ENCODE data around the gene RAB11FIP4.
A peak's percentile ranks its signal among the peaks of the same experiment; 100 is the strongest.

Gene RAB11FIP4

DNA sequence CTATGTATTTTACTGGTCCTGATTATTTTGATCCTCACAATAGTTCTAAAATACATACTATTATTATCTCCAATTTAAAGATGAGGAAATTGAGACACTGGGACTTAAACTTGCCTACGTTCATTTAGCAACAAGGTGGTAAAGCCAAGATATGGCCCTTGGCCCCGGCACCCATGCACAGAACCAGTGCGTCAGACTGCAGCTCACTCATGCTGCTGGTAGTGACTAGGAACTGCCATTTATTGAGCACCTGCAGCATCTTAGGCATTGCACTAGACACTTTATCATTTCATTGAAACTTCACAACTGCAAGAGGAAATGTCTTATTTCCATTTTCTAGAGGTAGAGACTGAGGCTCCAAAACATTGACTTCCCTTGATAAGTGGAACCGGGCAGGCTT is 93.3 kb downstream of the RAB11FIP4 start:
- DNase-seq (ENCODE audit: low read depth in 4 of 4, low spot score in 1 of 4): no peak

DNA sequence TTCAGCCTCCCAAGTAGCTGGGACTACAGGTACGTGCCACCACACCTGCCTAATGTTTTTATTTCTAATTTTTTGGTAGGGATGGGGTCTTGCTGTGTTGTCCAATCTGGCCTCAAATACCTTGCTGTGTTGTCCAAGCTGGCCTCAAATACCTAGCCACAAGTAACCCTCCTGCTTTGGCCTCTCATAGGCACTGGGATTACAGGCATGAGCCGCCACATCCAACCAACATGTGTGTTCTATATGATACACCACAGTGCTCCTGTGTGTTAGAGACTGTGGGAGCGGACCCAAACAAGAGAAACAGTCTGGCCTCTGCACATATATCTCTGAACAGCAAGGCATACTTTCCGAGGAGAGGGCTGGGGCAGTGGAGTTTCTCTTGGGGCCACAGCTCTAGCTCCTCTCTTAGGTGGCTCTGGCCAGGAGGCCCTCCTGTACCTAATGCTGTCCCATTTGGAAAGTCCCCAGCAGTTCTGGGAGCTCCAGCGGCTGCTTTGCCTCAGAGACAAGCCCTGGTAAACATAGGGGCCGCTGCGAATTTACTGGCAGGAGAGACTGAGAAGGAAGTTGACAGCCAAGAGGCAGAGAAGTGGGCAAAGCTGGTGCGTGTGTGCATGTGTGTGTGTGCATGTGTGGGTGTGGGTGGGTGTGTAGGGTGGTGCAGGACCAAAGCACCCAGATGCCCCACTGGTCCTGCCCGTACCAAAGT is 95.0 kb downstream of the RAB11FIP4 start:
- DNase-seq (ENCODE audit: low read depth in 4 of 4, low spot score in 1 of 4): no peak

DNA sequence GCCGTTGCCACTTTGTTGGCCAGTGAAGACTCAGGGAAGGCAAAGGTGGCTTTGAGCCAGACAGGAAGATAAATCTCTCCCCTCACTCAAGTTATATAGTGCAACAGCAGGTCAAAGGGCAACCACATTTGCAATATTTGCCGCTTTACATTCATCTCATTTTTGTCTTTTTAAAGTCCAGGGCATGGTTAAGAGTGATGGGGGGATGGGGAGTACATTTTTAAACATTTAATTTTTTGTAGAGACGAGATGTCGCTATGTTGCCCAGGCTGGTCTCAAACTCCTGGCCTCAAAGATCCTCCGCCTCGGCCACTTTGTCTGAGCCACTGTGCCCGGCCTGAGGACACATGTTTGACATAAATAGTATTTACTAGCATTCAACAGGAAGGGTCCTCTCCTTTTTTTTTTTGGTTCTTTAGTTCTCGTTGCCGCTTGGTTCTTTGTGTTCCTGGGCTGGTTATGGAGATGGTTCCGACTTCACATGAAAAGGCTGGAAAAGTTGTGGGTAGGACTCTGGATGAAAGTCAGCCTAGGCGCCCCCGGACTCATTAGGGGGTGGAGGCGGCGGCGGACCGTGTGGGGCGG is 95.7 kb downstream of the RAB11FIP4 start:
- DNase-seq (ENCODE audit: low read depth in 4 of 4, low spot score in 1 of 4): no peak

DNA sequence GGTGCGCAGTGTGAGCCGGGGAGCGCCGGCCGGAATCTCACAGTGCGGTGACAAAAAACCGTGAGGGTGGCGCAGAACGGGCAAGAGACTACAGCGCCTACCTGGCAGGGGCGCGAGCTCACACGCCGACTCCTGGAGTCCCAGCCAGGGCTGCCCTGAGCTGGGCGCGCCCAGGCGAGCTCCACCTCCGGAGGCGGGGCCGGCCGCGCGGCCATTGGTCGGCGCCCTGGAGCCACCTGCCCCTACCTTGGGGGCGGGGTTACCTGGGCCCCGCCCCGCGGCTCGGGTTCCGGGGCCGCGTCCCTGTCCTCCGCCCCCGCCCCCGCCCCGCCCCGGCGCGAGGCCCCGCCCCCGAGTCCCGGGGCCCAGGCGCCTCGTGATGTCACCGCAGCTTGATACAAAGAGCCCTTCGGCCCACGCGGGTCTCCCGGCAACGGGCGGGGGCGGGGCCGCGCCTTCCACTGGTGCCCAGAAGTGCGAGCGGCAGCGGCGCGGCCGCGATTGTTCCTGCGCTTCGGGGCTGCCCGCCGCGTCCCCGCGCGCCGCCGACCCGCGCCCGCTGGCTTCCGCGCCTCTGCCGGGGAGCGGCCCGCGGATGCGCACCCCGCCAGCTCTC is 96.3 kb downstream of the RAB11FIP4 start:
- DNase-seq (ENCODE audit: low read depth in 4 of 4, low spot score in 1 of 4): peak; percentile 76 to 92 (median 82)

DNA sequence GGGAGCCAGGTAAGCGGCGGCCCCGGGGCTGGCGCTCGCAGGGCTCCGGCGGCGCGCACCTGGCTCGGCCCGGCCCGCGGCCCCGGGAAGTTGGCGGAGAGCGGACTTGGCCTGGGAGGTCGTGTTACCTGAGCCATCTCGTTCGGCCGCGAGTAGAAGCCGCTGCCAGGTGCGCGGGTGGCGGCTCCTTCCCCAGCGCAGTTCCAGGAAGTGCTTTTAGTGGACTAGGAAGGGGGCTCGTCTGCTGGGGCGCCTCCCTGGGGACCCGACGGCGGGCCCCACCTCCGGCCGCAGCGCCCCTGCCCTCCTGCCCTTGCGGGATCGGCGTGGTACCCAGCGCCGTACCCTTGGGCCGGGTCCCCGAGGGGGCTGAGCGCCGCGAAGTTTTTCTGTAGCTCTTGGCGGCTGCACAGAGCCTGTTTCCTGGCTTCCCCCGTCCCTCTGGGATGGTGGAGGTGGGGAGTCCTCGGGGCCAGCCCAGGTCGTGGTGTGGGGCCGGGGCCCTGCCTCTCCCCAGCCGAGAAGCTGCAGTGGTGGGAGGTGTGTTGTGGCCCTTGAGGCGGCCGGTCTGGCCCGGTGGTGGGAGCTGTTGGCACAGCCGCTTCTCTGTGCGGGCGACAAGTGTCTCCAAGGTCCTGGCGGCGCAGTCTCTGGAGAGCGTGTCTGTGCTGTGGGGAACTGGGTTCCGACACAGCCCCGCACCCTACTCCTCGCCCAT is 96.9 kb downstream of the RAB11FIP4 start:
- DNase-seq (ENCODE audit: low read depth in 4 of 4, low spot score in 1 of 4): no peak

DNA sequence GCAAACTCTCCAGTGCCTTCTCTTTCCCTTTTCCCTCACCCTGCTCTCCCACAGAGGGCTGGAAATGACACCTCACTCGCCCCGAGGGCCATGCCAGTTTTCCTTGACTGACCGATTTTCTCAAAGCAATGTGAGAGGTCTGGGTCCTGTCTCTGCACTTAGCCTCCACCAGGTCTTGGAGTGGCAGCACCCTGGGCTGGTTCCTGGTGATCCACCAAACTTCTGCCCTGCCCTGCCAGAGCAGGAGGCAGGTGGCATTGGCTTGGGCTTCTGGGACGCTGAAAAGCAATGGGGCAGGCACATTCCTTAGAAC is 97.5 kb downstream of the RAB11FIP4 start:
- DNase-seq (ENCODE audit: low read depth in 4 of 4, low spot score in 1 of 4): no peak

DNA sequence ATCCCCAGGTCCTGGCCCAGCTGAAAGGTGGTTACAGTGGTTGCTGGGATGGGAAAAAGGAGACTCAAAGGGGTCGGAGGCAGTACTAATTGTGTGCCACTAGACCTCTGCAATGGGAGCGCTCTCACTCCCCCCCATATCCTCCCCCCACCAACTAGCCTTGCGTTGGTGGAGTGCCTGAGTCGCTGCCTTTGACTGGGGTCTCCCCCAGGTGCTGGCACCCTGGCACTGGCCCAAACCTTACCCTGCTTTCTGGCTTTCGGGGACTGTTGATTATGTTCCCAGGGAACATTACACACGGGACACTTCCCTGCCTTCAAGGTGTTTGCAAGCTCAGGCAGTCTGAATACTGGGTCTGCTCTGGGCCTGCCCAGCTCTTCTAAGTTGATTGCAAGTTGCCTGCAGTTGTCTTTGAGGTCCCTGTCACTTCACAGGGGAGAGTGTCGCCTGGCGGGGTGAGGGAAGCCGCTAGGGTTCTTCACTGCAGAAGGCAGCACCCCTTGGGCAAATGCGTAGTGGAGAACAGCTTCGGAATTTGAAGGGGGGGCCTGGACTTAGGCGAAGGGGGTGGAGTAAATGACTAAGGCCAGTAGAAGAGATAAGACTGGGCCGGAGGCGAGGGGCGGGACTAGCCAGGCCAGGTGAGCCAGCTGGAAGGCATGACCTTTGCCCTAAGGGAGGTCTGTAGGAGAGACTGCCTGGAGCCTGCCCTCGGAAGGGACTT is 98.0 kb downstream of the RAB11FIP4 start:
- DNase-seq (ENCODE audit: low read depth in 4 of 4, low spot score in 1 of 4): no peak

DNA sequence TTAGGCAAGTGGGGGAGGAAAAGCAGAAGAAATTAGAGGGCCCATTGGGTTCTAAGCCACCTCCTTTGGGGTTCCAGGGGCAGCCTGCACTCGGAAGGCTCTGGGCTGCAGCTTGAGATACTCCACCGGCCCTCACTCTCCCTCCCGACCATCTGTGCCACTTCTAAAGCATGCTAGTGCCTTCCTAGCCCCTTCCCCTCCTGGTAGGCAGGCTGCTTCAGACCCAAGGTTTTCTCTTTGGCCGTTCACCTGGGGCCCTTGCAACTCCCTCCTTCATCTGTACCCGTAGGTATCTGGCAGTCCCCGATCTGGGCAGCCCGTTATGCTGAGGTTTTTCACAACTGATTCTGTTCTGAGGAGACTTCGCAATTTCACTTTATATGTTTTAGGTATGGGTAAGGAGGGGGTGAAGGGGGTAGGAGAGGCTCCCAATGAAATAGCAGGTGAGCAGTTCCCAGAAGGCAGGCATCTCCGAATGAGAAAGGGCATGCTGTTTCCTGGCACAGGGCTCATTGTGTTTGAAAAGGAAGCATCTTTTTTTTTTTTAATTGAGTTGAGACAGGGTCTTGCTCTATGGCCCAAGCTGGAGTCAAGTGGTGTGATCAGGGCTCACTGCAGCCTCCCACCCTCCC is 98.7 kb downstream of the RAB11FIP4 start:
- no peak for DNase-seq (ENCODE audit: low read depth in 4 of 4, low spot score in 1 of 4)

DNA sequence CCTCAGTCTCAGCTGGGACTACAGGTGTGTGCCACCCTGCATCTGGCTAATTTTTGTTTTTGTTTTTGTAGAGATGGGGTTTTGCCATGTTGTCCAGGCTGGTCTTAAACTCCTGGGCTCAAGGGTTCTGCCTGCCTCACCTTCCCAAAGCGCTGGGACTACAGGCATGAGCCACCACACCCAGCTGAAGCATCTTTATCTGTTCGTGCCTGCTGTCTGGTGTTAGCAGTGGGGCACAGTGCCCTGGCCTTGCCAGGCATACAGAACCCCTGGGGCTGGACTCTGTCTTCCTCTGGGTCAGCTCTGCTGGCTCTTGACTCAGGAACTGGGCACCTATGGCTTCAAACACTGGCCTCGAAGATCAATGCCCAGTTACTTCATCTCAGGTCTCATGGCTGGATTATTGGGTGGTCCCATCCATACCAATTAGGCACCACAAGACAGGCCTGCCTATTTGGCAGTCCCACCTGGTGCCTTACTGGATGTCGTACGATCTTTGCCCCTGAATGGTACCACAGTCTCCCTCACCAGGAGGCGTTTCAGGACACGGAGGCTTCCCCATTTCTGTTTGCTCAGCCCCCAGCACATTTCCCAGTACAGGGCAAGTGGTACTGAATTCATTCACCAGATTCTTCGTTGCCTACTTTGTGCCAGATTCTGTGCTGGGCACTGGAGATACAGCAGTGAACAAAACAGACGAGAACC is 99.3 kb downstream of the RAB11FIP4 start:
- no peak for DNase-seq (ENCODE audit: low read depth in 4 of 4, low spot score in 1 of 4)

DNA sequence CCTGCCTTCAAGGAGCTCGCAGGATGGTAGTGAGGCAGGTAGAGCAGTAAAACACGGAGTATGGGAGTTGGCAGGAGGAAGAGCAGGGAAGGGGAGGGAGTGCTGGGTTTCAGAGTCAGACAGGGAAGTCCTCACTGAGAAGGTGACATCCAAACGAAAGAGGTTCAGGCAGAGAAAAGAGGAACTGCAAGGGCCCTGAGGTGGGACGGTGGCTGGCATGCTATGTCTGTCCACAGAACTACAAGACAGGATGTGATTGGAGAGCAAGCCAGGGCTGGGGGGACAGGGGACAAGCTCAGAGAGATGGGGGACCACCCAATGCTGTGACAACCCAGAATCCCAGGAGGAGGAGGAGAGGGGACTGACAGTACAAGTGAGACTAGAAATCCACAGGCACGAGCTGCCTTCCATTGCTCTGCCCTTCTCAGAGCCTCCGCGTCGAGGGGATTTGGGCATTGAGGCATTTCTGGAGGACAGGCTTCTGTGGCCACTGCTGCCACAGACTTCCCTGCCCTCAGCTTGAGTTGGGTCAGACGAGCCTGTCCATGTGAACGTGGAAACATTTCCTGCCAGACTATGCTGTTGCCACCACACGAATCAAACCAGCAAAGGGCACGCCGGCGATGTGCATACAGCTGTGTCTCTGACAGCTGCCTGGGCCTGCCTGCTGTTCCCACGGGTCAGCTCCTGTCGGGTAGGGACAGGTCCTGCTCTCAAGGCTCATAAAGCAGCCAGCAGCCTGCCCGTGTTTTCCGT is 100.1 kb downstream of the RAB11FIP4 start:
- DNase-seq (ENCODE audit: low read depth in 4 of 4, low spot score in 1 of 4): no peak

DNA sequence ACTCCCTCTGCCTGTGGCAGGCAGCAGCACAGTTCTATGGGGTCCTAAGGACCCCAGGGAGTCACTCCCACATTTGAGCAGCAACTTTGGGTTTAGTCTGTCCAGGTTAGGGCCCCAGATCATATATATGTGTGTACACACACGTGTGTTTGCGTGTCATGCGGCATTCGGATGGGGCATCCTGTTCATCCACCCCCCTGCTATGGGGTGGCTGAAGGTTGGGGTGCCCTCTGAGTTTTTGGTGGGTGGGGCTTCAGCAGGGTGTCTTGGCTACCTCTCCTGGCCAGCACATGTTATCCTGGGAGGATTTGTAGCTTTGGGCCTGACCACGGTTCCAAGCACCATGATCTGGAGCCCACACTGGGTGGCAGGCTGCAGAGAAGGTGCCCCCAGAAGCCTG is 100.7 kb downstream of the RAB11FIP4 start:
- DNase-seq (ENCODE audit: low read depth in 4 of 4, low spot score in 1 of 4): no peak

DNA sequence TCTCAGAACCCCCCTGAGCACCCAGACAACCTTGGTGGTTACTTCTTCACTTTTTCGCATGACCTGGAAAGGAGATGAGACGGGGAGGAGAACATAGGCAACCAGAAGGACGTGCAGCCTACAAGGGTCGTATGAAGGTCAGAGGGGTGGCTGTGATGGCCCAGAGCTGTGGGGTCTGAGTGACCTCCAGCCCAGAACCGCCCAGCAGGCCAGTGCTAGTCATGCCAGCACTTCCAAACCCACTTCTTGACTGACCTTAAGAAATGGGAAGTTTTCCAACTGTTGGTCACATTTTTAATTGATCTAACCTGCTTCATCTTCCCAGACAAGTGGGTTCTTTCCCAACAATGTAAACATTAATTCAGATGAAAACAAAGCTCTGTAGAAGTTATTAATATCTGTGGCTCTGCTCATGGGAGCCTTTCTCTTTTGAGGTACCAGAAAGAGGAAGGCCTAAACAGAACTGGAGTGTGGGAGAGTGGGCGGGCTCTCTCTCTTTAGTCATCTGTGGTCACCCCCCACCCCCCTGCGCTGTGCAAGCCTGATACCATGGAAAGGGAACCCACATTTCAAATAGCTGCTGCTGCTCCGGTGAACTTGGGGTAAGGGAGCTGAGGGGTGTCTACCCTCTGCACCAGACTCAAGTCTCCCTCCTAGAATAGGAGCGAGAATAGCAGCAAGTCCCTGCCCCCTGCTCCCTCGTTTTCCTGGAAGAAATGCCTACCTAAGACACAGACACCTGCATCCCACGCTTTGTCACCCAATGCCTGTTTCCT is 101.6 kb downstream of the RAB11FIP4 start:
- DNase-seq (ENCODE audit: low read depth in 4 of 4, low spot score in 1 of 4): peak in 3 of 4 experiments; percentile 58 to 85 (median 64)

DNA sequence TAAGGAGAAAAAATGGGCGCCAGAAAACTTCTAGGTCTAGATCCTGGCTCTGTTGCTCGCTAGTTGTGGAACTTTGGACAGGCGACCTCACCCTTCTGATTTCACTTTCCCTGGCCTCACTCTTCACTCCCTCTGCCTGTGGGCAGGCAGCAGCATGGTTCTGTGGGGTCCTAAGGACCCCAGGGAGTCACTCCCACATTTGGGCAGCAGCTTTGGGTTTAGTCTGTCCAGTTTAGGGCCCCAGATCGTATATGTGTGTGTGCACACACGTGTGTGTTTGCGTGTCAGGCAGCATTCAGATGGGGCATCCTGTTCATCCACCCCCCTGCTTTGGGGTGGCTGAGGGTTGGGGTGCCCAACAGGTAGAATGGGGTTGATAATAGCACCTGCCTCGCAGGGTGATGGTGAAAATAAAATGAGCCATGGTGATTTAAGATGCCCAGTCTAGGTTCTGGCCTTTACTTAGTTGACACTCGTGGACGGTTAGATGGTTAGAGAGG is 102.2 kb downstream of the RAB11FIP4 start:
- DNase-seq (ENCODE audit: low read depth in 4 of 4, low spot score in 1 of 4): no peak

DNA sequence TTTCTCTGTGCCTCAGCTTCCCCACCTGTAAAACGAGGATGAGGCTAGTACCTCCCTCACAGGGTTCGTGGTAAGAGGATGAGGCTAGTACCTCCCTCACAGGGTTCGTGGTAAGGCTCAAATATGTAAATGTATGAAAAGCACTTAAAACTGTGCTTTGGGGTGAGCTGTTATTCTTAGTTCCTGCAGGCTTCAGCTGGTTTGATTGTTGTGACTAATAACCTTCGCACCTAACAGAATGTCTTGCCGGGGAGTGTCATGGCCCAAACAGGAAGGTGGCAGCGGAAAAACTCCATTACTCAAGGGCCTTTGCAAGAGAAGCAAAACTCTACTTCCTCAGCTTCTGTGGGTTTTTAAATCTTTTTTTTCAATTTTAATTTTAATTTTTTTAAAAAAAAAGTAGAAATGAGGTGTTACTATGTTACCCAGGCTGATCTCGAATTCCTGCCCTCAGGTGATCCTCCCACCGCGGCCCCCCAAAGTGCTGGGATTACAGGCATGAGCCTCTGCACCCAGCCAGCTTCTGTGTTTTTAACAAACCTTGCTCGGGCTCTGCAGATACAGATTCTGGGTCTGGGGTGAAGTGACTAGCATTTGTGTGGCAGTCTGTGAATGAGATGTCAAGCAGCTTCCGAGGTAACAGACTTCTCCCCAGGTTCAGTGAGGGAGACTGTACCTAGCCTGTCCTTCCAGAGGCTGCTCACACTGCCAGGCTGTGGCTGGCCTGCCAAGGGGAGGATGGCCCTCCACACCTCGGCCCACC is 103.0 kb downstream of the RAB11FIP4 start:
- DNase-seq (ENCODE audit: low read depth in 4 of 4, low spot score in 1 of 4): no peak

DNA sequence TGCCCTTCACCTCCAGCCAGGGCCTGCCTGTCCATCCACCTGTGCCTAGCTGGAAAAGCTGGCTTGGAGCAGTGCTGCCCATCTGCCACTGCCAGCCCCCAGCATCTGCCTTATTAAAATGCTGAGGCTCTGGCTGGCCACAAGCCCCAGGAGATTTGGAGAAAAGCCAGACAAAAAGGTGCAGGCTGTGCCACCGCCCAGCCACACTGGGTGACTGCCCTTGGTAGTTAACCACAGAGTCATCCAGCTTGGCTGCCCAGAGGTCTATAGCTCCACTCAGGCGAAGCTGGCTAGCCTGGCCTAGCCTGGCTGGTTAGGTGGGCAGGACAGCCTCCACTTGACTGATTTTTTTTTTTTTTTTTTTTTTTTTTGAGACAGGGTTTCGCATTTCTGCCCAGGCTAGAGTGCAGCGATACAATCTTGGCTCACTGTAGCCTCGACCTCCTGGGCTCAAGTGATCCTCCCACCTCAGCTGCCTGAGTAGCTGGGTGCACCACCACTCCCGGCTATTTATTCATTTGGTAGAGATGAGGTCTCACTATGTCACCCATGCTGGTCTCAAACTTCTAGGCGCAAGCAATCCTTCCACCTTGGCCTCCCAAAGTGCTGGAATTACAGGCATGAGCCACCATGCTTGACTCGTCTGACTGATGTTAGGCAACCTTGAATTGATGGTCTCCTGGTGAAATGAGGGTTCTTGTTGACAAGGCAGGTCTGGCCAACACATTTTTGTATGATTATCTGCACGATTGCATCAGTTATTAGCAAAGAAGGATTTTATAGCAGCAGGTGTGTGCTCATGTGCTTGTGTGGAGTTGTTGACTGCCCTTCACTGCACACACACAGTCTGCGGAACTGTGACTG is 103.8 kb downstream of the RAB11FIP4 start:
- no peak for DNase-seq (ENCODE audit: low read depth in 4 of 4, low spot score in 1 of 4)

DNA sequence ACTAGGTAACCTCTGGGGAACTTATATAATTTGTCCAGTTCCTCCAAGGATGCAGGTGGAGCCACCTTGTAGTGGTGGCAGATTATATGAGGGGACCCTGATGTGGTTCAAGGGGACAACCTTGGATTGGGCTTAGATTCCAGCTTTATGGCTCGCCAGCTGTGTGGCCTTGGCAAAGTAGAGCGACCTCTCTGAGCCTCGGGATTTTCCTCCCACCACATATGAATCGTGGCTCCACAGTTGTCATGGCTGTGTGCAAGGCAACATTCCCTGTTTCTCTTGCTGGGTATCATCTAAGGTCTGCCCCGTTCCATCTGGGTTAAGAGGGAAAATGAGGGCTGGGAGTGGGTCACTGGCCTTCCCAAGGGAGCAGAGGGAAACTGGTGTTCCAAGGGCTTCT is 104.6 kb downstream of the RAB11FIP4 start:
- no peak for DNase-seq (ENCODE audit: low read depth in 4 of 4, low spot score in 1 of 4)

DNA sequence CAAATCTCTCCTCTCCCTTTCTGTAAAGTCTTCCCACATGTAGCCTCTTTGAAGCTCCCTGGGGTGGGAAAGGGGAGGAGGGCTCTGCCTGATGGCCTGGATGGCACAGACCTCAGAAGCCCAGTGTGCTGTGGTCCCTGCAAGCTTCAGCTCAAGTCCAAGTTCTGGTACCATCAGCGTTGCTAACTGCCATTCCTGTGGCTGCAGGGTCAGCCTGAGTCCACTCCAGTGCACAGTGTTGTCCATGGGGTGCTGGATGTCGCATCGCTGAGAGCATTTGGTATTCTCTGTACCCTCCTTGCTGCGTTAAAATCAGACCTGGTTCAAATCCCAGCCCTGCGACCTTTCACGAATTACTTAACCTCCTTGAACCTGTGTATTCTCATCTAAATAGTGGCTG is 105.1 kb downstream of the RAB11FIP4 start:
- DNase-seq (ENCODE audit: low read depth in 4 of 4, low spot score in 1 of 4): no peak

All from stimulated activated CD4-positive, alpha-beta T cell treated with anti-CD3 and anti-CD28 coated beads, Interleukin-1b, Interleukin-23, amount 100 ng/mL, for 24 hours (primary cell).